ENCODE measurements around the gene THUMPD3.

DNA sequence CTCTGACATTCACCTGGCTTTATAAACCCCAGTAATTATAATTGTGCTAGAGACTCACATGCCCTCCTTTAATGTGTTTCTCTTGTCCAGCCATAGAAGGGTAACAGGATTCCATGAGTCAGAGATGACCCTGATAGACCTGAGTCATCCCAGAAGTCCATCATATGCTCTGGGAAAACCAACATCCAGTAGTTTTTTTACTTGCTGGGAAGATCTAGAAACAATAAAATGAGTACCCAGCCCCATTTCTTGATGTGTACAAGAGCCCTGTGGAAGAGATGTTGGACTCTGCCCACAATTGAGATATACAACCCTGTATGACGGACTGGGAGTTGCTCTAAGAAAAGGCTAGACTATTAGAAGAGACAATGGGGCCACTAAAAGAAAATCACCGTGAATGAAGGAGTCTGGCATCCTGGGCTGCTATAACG lies 22.4 kb upstream of the THUMPD3 start:
- TF ChIP-seq, protein P1, sequence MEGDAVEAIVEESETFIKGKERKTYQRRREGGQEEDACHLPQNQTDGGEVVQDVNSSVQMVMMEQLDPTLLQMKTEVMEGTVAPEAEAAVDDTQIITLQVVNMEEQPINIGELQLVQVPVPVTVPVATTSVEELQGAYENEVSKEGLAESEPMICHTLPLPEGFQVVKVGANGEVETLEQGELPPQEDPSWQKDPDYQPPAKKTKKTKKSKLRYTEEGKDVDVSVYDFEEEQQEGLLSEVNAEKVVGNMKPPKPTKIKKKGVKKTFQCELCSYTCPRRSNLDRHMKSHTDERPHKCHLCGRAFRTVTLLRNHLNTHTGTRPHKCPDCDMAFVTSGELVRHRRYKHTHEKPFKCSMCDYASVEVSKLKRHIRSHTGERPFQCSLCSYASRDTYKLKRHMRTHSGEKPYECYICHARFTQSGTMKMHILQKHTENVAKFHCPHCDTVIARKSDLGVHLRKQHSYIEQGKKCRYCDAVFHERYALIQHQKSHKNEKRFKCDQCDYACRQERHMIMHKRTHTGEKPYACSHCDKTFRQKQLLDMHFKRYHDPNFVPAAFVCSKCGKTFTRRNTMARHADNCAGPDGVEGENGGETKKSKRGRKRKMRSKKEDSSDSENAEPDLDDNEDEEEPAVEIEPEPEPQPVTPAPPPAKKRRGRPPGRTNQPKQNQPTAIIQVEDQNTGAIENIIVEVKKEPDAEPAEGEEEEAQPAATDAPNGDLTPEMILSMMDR (IDR thresholded peaks at IDR 0.05; ENCODE audit: insufficient read depth, low read depth, low read length): no peak
- no peak for TF ChIP-seq EZH2 (IDR thresholded peaks at IDR 0.05; ENCODE audit: insufficient read depth, low read length)

All from astrocyte (in vitro differentiated cells and primary cell).